Stimulated activated CD4-positive, alpha-beta T cell treated with anti-CD3 and anti-CD28 coated beads, Interleukin-2, amount 100 ng/mL, for 4 hours (primary cell): ENCODE measurements around the gene GPRIN3.

ENCODE experiments used
- DNase-seq: peaks from one replicate; pipeline ENCODE4 v3.0.0-alpha.2; 2020; ENCODE audit warnings: low read depth

The GPRIN3 gene

DNA sequence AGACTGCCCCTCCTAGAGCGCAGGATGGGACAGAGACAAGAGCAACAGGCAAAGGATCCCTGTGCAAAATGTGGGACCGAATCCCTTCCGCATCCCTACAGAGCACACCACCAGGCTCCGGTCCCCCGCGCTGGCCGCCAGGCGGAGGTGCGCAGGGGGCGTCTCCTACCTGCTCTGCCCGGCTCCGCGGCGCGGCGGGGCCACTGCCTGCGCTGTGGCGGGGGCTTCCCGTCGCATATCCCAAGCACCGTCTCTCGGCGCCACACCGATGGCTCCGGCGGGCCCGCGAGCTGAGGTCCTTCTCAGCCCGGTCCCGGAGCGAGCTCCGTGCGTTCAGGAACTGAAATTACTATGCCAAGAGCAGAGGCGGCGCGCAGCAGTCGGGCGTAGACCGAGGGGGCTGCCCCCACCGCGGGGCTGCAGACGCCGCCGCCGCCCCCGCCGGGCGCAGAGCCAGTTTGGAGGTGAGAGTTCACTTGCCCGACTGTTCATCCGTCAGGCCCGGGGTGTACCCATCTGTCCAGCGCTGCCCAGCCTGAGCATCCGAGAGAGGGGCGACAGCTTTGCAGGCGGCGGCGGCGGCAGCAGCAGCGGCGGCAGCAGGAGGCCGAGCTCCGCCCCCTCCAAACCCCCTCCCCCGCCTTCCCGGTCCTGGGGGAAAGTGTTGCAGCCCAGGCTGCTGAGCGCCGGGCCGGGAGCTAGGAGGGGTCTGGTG lies at the start of gene GPRIN3:
TSS of gene GPRIN3 (minus strand) at position 355 of the 715 bp plus-strand sequence. CDS start 57,690 bp downstream, outside the sequence.
- DNase-seq: peak; percentile 65

GRCh38 chr4:89357340-89357739 lies 49.7 kb upstream of the GPRIN3 start:
- DNase-seq: no peak

DNA sequence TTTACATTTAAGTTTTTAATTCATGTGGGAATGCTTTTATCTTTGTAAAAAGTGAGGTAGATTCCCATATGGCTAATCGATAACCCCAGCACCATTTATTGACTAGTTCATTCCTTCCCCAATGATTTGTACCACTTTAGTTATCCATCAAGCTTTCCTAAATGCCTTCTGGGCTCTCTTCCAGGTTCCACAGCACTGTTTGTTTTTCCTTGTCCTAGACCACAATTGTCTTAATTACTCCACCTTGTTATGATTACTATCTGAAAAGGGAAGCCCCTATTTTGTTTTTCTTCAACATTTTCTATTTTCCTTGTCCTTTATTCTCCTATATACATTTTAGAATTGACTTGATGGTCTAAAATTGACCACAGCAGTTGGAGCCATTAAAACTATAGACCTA lies 48.5 kb upstream of the GPRIN3 start:
- DNase-seq: no peak

- DNase-seq: no peak
Measured at GRCh38 chr4:89353514-89353913, 45.9 kb upstream of the GPRIN3 start.

GRCh38 chr4:89352541-89352940 lies 44.9 kb upstream of the GPRIN3 start:
- no peak for DNase-seq

- DNase-seq: no peak
Measured at GRCh38 chr4:89351201-89351600, 43.6 kb upstream of the GPRIN3 start.

DNA sequence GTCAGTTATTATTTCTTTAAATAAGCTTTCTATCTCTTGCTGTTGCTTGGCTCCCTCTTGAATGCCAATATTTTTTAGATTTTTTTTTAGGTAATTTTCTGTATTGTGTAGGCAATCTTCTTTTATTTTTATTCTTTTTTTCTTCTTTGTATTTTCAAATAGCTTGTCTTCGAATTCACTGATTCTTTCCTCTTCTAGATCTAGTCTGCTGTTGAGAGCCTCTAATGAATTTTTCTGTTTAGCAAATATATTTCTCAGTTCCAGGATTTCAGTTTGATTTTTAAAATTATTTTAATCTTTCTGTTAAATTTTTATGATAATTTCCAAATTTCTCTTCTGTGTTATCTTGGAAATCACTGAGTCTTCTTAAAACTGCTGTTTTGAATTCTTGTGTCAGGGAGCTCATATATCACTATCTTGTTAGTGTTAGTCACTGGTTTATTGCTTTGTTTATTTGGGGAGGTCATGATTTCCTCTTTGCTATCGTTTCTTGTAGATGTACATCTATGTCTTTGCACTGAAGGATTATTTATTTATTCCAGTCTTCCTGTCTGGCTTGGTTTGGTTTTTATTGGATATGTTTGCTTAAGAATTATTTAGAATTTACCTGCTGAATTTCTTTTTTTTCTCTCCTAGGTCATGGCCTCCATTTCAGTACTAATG lies 39.9 kb upstream of the GPRIN3 start:
- DNase-seq: no peak

DNA sequence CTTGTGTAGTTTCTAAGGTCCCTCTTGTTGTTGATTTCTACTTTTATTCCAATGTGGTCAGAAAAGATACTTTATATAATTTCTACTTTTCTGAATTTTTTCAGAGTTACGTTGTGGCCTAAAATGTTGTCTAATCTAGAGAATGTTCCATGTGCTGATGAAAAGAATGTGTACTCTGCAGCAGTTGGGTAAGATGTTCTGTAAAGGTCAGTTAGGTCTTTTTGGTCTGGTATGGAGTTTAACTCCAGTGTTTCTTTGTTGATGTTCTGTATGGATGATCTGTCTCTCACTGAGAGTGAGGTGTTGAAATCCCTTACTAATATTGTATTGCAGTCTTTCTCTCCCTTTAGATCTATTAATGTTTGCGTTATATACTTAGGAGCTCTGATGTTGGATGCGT lies 37.0 kb upstream of the GPRIN3 start:
- no peak for DNase-seq

GRCh38 chr4:89338206-89338605 lies 30.6 kb upstream of the GPRIN3 start:
- no peak for DNase-seq

GRCh38 chr4:89337681-89338080 lies 30.1 kb upstream of the GPRIN3 start:
- no peak for DNase-seq

GRCh38 chr4:89336818-89337420 lies 29.3 kb upstream of the GPRIN3 start:
- DNase-seq: no peak

DNA sequence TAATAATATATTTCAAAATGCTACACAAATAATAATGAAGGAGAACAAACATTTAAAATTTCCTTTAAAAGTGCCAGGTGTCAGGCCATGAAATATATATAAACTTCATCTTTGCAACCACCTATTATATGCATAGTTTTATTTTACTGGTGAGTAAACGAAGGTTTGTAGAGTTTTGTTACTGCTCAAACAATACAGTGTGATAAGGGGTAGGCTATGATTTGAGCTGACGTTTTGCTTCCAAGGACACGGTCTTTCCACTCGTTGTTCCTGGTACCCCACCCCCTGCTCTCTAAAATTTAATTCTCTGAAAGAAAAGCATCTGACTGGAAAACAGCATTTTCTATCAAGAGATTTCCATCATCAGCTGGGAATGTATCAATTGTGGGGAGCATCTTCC lies 27.2 kb upstream of the GPRIN3 start:
- no peak for DNase-seq

- no peak for DNase-seq
Measured at GRCh38 chr4:89334311-89334710, 26.7 kb upstream of the GPRIN3 start.

DNA sequence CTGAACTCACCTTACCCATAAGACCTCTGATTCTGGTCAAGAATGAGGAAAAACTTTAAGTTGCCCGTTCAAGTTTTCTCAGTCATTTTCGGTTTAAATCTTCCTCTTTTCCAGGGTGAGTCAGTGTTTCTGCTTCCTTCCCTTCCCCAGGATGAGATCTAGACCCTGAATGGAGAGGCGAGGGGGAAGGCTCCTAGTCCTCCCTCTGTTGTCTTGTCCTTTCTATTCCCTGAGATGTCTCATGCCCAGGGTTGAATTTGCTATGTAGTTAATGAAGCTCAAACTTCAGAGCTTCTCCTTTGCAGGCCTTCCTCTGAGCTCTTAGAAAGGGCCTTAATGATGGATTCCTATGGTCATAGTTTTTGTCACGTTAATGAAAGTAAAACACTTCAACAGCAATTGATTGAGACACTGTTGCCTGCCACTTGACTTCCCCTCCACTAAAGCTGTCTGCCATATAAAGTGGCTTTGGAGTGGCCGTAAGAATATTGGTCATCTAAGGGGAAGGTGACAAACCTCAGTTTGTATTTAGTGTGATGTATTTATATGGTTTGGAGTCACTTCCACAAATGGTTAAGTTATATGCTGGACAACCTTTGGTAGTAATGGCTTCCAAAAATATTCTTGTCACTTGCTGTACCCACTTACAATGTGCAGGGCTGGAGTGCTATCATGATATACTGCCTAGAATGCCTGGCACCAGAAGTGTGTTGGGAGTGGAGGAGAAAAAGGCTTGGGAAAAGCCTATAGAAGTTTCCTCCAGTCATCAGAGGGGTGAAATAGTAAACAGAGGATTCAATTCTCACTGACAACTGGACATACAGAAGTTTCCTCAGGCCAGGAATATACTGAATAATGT lies 24.3 kb upstream of the GPRIN3 start:
- no peak for DNase-seq

GRCh38 chr4:89331197-89331596 lies 23.6 kb upstream of the GPRIN3 start:
- DNase-seq: no peak

DNA sequence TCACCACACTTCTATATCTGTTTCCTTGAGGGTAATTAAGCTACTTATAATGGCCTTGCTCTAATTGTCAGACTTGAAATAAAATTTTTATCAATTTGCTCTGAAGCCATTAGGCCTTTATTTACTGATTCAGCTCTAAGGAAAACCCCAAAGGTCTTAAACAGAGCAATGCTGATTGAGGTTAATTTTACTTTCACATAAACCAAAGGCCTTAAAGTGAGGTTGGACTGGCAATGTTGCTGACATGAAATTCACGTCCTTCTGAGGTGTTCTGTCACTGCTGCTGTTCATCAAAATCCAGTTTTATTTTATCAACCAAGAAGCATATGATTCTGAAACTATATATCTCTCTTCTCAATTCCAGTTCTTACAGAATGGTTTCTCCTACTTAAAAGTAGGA lies 21.7 kb upstream of the GPRIN3 start:
- DNase-seq: no peak

DNA sequence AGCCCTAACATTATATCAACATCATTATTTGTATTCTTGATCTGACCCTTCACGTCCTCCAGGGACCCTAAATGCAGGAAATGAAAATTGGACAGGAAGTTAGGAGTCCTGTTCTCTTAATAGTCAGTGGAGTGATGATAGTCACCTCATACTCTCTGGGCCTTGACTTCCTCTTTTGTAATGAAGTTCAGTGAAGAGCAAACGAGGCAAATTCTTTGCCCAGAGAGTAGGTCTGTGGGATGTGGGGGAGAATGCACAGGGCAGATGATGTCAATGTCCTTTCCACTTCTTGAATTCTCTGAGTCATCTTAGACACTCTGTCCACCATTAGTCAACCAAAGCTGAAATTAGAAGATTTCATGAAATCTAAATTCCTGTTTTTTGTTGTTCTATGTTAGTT lies 17.1 kb upstream of the GPRIN3 start:
- DNase-seq: no peak

GRCh38 chr4:89322671-89323070 lies 15.1 kb upstream of the GPRIN3 start:
- DNase-seq: no peak

- DNase-seq: no peak
Measured at GRCh38 chr4:89319756-89320155, 12.2 kb upstream of the GPRIN3 start.

DNA sequence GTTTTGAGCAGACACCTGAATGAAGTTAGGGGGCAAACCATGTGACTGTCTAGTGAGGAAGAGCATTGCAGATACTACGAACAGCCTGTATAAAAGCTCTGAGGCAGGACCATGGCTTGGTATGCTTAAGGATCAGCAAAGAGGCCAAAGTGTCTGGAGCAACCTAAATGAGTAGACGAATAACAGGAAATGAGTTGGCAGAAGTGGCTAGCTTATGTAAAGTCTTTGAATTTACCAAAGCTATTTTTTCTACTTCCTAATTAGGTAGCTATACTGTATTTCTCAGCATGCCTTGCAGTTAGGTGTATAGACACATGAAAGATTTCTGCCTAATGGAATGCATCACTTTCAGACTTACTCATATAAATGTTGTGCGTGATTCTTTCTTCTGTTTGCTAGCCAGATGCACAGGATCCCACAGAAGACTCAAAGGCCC lies 9.3 kb upstream of the GPRIN3 start:
- no peak for DNase-seq

DNA sequence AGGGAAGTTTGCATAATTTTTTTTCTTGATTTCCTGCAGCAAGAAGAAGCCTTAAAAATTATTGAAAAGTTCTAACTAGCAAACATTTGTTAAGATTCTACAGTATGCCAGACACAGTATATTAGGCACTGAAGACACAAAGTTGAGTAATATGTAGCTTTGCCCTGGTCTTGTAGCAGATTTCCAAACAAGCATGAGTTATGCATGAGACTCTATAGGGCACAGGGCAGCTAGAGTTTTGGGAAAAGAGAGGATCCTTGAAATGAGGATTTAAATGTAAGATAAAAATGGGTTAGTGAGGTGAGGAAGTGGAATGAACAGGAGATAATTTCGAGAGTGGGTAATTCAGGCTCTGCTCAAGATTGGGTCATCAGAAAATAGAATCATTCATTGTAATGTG lies 8.6 kb upstream of the GPRIN3 start:
- DNase-seq: no peak

DNA sequence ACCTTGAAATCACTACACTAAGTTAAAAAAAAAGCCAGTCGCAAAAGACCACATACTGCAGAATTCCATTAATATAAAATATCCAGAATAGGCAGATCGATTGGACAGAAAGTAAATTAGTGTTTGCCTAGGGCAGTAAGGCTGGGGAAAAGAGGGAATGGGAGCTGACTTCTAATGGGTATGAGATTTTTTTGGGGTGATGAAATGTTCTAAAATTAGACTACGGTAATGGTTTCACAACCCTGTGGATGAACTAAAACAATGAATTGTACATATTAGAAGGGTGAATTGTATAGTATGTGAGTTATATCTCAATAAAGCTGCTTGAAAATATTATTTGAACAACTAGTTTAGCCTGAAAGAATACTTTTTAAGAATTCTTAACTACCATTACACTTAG lies 6.7 kb upstream of the GPRIN3 start:
- DNase-seq: no peak
